Subcutaneous abdominal adipose tissue (tissue), 5 donors: ENCODE data around the gene PACS1.

ENCODE experiments used
- H3K27ac ChIP-seq: one replicate; pipeline ENCODE4 v1.7.0; 2013; ENCODE audit warnings: low read depth, mild to moderate bottlenecking, inconsistent platforms, low read length, moderate library complexity
- H3K27me3 ChIP-seq, 5 donors: one replicate each; pipeline ENCODE4 v1.7.0; 2013; ENCODE audit warnings: low read length in 5 of 5, inconsistent platforms in 1 of 5; ENCODE audit not compliant: control insufficient read depth in 5 of 5, insufficient read depth in 4 of 5
- H3K36me3 ChIP-seq, 5 donors: one replicate each; pipeline ENCODE4 v1.7.0; 2013; ENCODE audit warnings: low read length in 5 of 5; ENCODE audit not compliant: control insufficient read depth in 5 of 5, insufficient read depth in 5 of 5
- H3K4me1 ChIP-seq, 5 donors: one replicate each; pipeline ENCODE4 v1.7.0; 2013; ENCODE audit warnings: low read length in 5 of 5, mild to moderate bottlenecking in 3 of 5, moderate library complexity in 1 of 5; ENCODE audit not compliant: control insufficient read depth in 5 of 5, insufficient read depth in 5 of 5
- H3K4me3 ChIP-seq, 5 donors: one replicate each; pipeline ENCODE4 v1.7.0; 2013; ENCODE audit warnings: low read length in 5 of 5, low read depth in 1 of 5
- H3K9ac ChIP-seq, 5 donors: one replicate each; pipeline ENCODE4 v1.7.0; 2013; ENCODE audit warnings: low read length in 5 of 5, mild to moderate bottlenecking in 4 of 5, moderate library complexity in 3 of 5
- H3K9me3 ChIP-seq, 5 donors: one replicate each; pipeline ENCODE4 v1.7.0; 2013; ENCODE audit warnings: low read length in 5 of 5; ENCODE audit not compliant: control insufficient read depth in 5 of 5
- donor health status: healthy.
- donor health status: healthy.
- donor health status: healthy.
- donor health status: healthy.
- donor health status: healthy.

Gene PACS1

GRCh38 chr11:66189031-66189745, 119.1 kb downstream of the PACS1 start:
- Histone ChIP-seq H3K27ac (no peak overlapping the region), H3K27me3 (no peaks in the 10 kb centered on the region), H3K36me3 (peaks cover 0 to 13% (median 6%) of the 10 kb centered on the region in 5 donors), H3K9me3 (no peaks in the 10 kb centered on the region), H3K4me1 (no peaks in the 10 kb centered on the region), H3K4me3 (no peak overlapping the region), H3K9ac (no peak overlapping the region)

GRCh38 chr11:66190786-66191185, 120.7 kb downstream of the PACS1 start:
- H3K4me1 ChIP-seq: no peaks in the 10 kb centered on the region
- no peak overlapping the region for H3K4me3 ChIP-seq
- H3K9ac ChIP-seq: no peak overlapping the region
- peaks cover 4 to 20% (median 11%) of the 10 kb centered on the region in 5 donors for H3K36me3 ChIP-seq
- no peaks in the 10 kb centered on the region for H3K9me3 ChIP-seq
- H3K27me3 ChIP-seq: no peaks in the 10 kb centered on the region
- no peak overlapping the region for H3K27ac ChIP-seq

- Histone ChIP-seq H3K27ac (no peak overlapping the region), H3K9ac (no peak overlapping the region), H3K9me3 (no peaks in the 10 kb centered on the region), H3K27me3 (no peaks in the 10 kb centered on the region), H3K4me3 (no peak overlapping the region), H3K4me1 (no peaks in the 10 kb centered on the region), H3K36me3 (peaks cover 4 to 20% (median 13%) of the 10 kb centered on the region in 5 donors)
Measured at GRCh38 chr11:66192181-66192863, 122.2 kb downstream of the PACS1 start.

GRCh38 chr11:66194391-66194790, 124.3 kb downstream of the PACS1 start:
- H3K4me3 ChIP-seq: no peak overlapping the region
- H3K27ac ChIP-seq: no peak overlapping the region
- peaks cover 7 to 26% (median 16%) of the 10 kb centered on the region in 5 donors for H3K36me3 ChIP-seq
- H3K9me3 ChIP-seq: no peaks in the 10 kb centered on the region
- no peaks in the 10 kb centered on the region for H3K27me3 ChIP-seq
- no peak overlapping the region for H3K9ac ChIP-seq
- no peaks in the 10 kb centered on the region for H3K4me1 ChIP-seq

GRCh38 chr11:66195867-66196266, 125.8 kb downstream of the PACS1 start:
- H3K27me3 ChIP-seq: no peaks in the 10 kb centered on the region
- peaks cover 0 to under 1% (median 0%) of the 10 kb centered on the region in 5 donors for H3K9me3 ChIP-seq
- no peak overlapping the region for H3K27ac ChIP-seq
- H3K9ac ChIP-seq: no peak overlapping the region
- H3K4me3 ChIP-seq: no peak overlapping the region
- H3K36me3 ChIP-seq: peaks cover 7 to 26% (median 16%) of the 10 kb centered on the region in 5 donors
- H3K4me1 ChIP-seq: no peaks in the 10 kb centered on the region

GRCh38 chr11:66203847-66204246, 133.8 kb downstream of the PACS1 start:
- H3K27me3 ChIP-seq: no peaks in the 10 kb centered on the region
- H3K4me3 ChIP-seq: no peak overlapping the region
- H3K9me3 ChIP-seq: peaks cover 0 to 6% (median 0%) of the 10 kb centered on the region in 5 donors
- no peaks in the 10 kb centered on the region for H3K36me3 ChIP-seq
- H3K9ac ChIP-seq: no peak overlapping the region
- no peak overlapping the region for H3K27ac ChIP-seq
- H3K4me1 ChIP-seq: no peaks in the 10 kb centered on the region

GRCh38 chr11:66204412-66204811, 134.3 kb downstream of the PACS1 start:
- Histone ChIP-seq H3K9me3 (peaks cover 0 to 6% (median 0%) of the 10 kb centered on the region in 5 donors), H3K4me1 (no peaks in the 10 kb centered on the region)

GRCh38 chr11:66207816-66208215, 137.7 kb downstream of the PACS1 start:
- Histone ChIP-seq H3K9me3 (no peaks in the 10 kb centered on the region), H3K4me1 (no peaks in the 10 kb centered on the region), H3K27ac (no peak overlapping the region), H3K36me3 (peaks cover 0 to 21% (median 18%) of the 10 kb centered on the region in 5 donors), H3K27me3 (no peaks in the 10 kb centered on the region), H3K9ac (no peak overlapping the region), H3K4me3 (no peak overlapping the region)

More at GRCh38 chr11:66204412-66204811, 134.3 kb downstream of the PACS1 start:
- Histone ChIP-seq H3K27me3 (no peaks in the 10 kb centered on the region), H3K36me3 (no peaks in the 10 kb centered on the region), H3K9ac (no peak overlapping the region), H3K27ac (no peak overlapping the region), H3K4me3 (no peak overlapping the region)

- Histone ChIP-seq H3K4me3 (no peak overlapping the region), H3K27me3 (no peaks in the 10 kb centered on the region), H3K36me3 (peaks cover 0 to 30% (median 29%) of the 10 kb centered on the region in 5 donors), H3K9ac (no peak overlapping the region), H3K27ac (no peak overlapping the region), H3K4me1 (no peaks in the 10 kb centered on the region), H3K9me3 (no peaks in the 10 kb centered on the region)
Measured at GRCh38 chr11:66211100-66211499, 141.0 kb downstream of the PACS1 start.

- Histone ChIP-seq H3K4me1 (no peaks in the 10 kb centered on the region), H3K36me3 (peaks cover 8 to 65% (median 61%) of the 10 kb centered on the region in 5 donors), H3K9me3 (no peaks in the 10 kb centered on the region), H3K27ac (no peak overlapping the region), H3K9ac (no peak overlapping the region), H3K4me3 (no peak overlapping the region), H3K27me3 (no peaks in the 10 kb centered on the region)
Measured at GRCh38 chr11:66216911-66217310, 146.8 kb downstream of the PACS1 start.
